Mucosa of descending colon (tissue), 3 donors: ENCODE results near the gene GMPR2. TPM values are rescaled to one million over a fixed set of nuclear protein-coding genes. Genes with fewer than 3 reads are reported as not detected.

ENCODE experiments used
- ATAC-seq: fragments of 200-7000 bp; cut with Tn5 transposase; one replicate; pipeline ENCODE4 v1.9.1; 2020; ENCODE audit warnings: mild to moderate bottlenecking, moderate library complexity
- DNase-seq, 3 donors: peaks; one replicate each; pipeline ENCODE4 v3.0.0-alpha.2; 2020
- H3K36me3 ChIP-seq: fragments of 200-600 bp; one replicate; pipeline ENCODE4 v1.8.0; 2021; ENCODE audit warnings: low read depth, mild to moderate bottlenecking
- H3K4me1 ChIP-seq: fragments of 200-600 bp; one replicate; pipeline ENCODE4 v1.8.0; 2021; ENCODE audit warnings: low read depth, mild to moderate bottlenecking
- H3K4me3 ChIP-seq: fragments of 200-600 bp; one replicate; pipeline ENCODE4 v1.8.0; 2021; ENCODE audit warnings: mild to moderate bottlenecking
- H3K9me3 ChIP-seq: fragments of 200-600 bp; one replicate; pipeline ENCODE4 v1.8.0; 2021; ENCODE audit warnings: mild to moderate bottlenecking
- CTCF ChIP-seq: fragments of 200-600 bp; IDR thresholded peaks from one replicate; pipeline ENCODE4 v1.8.0; 2022; ENCODE audit warnings: antibody characterized with exemption, mild to moderate bottlenecking
- intact Hi-C, 2 donors: fragments of 100-400 bp; cut with DNase I in 1 of 2; cut with micrococcal nuclease in 1 of 2; formaldehyde crosslinking; loops; one replicate each; pipeline versions ENCODE4 v1.11.0 to v1.11.1; 2022; cut with DNase I, micrococcal nuclease
- total RNA-seq, 3 donors: library from RNA; stranded (reverse); fragmentation: NEBNext Ultra II Directional in 2 of 3; extraction: Animal tissue kit (Norgen Biotek cat#: 25700) in 2 of 3; gene quantifications; one replicate each; pipeline versions ENCODE4 v1.2.1 to v1.2.4, GENCODE V29; 2021 to 2023
- donor health status: DM: no; HTN: no; CAD: no; lungs with moderate emphysema.
- donor health status: DM: no; HTN: no; CAD: no.
- donor health status: DM: no; HTN: yes; CAD: no.

Gene GMPR2
- total RNA-seq, 3 donors from 2014 or later, result 59.7 to 83.5 (median 61.6) TPM

- no peak for TF ChIP-seq CTCF
- H3K36me3 ChIP-seq, result no peaks in the 10 kb centered on the region
- H3K4me3 ChIP-seq, result no peak overlapping the region
- ATAC-seq (no peak), DNase-seq (no peak)
- intact Hi-C loops, result no loop called here
- H3K9me3 ChIP-seq, result no peaks in the 10 kb centered on the region
- H3K4me1 ChIP-seq, result no peaks in the 10 kb centered on the region
Observed at GRCh38 chr14:24224618-24225071, 8.1 kb upstream of the GMPR2 start.

GRCh38 chr14:24226473-24226872, 6.3 kb upstream of the GMPR2 start:
- TF ChIP-seq CTCF, result no peak
- ATAC-seq, result no peak
- Histone ChIP-seq H3K9me3 (no peaks in the 10 kb centered on the region), H3K4me3 (no peak overlapping the region), H3K36me3 (no peaks in the 10 kb centered on the region), H3K4me1 (peaks cover 6% of the 10 kb centered on the region)
- DNase-seq, result no peak
- intact Hi-C loops, result no loop called here

GRCh38 chr14:24228902-24229301, 3.8 kb upstream of the GMPR2 start:
- intact Hi-C loops, result no loop called here
- no peak for TF ChIP-seq CTCF
- Histone ChIP-seq H3K4me3 (no peak overlapping the region), H3K36me3 (no peaks in the 10 kb centered on the region), H3K4me1 (peaks cover 12% of the 10 kb centered on the region), H3K9me3 (no peaks in the 10 kb centered on the region)
- ATAC-seq (no peak), DNase-seq (no peak)

- no peak for DNase-seq
- TF ChIP-seq CTCF, result no peak
- Histone ChIP-seq H3K9me3 (no peaks in the 10 kb centered on the region), H3K36me3 (no peaks in the 10 kb centered on the region), H3K4me1 (peaks cover 12% of the 10 kb centered on the region), H3K4me3 (peak overlapping the region; percentile 71)
- intact Hi-C loops, result no loop called here
- peak; percentile 39 for ATAC-seq
Observed at GRCh38 chr14:24231263-24232120, 1.2 kb upstream of the GMPR2 start.

GRCh38 chr14:24232121-24232644, 546 bp upstream of the GMPR2 start, which contains the start of gene NEDD8:
Gene NEDD8, minus strand, starts transcription at chr14:24232367. Its CDS starts 100 bp downstream, at chr14:24232267.
- intact Hi-C loops, result no loop called here
- Histone ChIP-seq H3K4me1 (peaks cover 12% of the 10 kb centered on the region), H3K4me3 (peak within 1 kb of the TSS; percentile 71), H3K9me3 (no peaks in the 10 kb centered on the region), H3K36me3 (peaks cover 4% of the 10 kb centered on the region)
- peak; percentile 90 to 95 (median 91) for DNase-seq
- peak; percentile 91 for ATAC-seq
- no peak for TF ChIP-seq CTCF
